Retina (tissue), 1 donor: ENCODE results near the gene TMUB2.
"Not testable (repeated sequence)": the region's sequence is repeated elsewhere in the genome, so short reads cannot be mapped to it uniquely, and the experiment has no call there.

Experiments used
- DNase-seq: peaks from one replicate; pipeline ENCODE4 v3.0.0-alpha.2; 2016

The TMUB2 gene

GRCh38 chr17:44186307-44187130 lies at the start of gene TMUB2:
TSS of gene TMUB2 (plus strand) at chr17:44186972. CDS start at chr17:44187709, 737 bp downstream.
- DNase-seq, result peak; percentile 98

GRCh38 chr17:44137891-44138709 lies 48.7 kb upstream of the TMUB2 start:
- peak; percentile 62 for DNase-seq

- not testable (repeated sequence) for DNase-seq
Measured at GRCh38 chr17:44143921-44144320, 42.9 kb upstream of the TMUB2 start.

GRCh38 chr17:44144966-44145739 lies 41.6 kb upstream of the TMUB2 start:
- no peak for DNase-seq

- DNase-seq, result no peak
Measured at GRCh38 chr17:44146375-44147346, 40.1 kb upstream of the TMUB2 start.

- no peak for DNase-seq
Measured at GRCh38 chr17:44147812-44148211, 39.0 kb upstream of the TMUB2 start.

- DNase-seq, result not testable (repeated sequence)
Measured at GRCh38 chr17:44149066-44149465, 37.7 kb upstream of the TMUB2 start.

GRCh38 chr17:44149750-44150329 lies 36.9 kb upstream of the TMUB2 start:
- DNase-seq, result no peak

GRCh38 chr17:44152875-44153274 lies 33.9 kb upstream of the TMUB2 start:
- DNase-seq, result no peak

- no peak for DNase-seq
Measured at GRCh38 chr17:44155488-44155887, 31.3 kb upstream of the TMUB2 start.

GRCh38 chr17:44159519-44160210 lies 27.1 kb upstream of the TMUB2 start:
- DNase-seq, result no peak

GRCh38 chr17:44164476-44164875 lies 22.3 kb upstream of the TMUB2 start:
- DNase-seq, result no peak

- no peak for DNase-seq
Measured at GRCh38 chr17:44167181-44167861, 19.5 kb upstream of the TMUB2 start.

GRCh38 chr17:44170135-44170498 lies 16.7 kb upstream of the TMUB2 start:
- no peak for DNase-seq

- DNase-seq, result peak; percentile 74
Measured at GRCh38 chr17:44170499-44171201, 16.1 kb upstream of the TMUB2 start, which contains the start of gene ASB16. TSS of gene ASB16 (plus strand) at chr17:44170704. CDS start at chr17:44170790, 86 bp downstream.

GRCh38 chr17:44171931-44172455 lies 14.8 kb upstream of the TMUB2 start:
- DNase-seq, result no peak

GRCh38 chr17:44174427-44174826 lies 12.3 kb upstream of the TMUB2 start:
- no peak for DNase-seq

GRCh38 chr17:44176257-44176656 lies 10.5 kb upstream of the TMUB2 start:
- DNase-seq, result no peak
